Prostate gland (tissue), 2 donors: Measurements from ENCODE around the gene NAPA.

Experiments used
- CTCF ChIP-seq, 4 experiments: fragments of 200-600 bp in 2 of 4; fragments of 450-650 bp in 2 of 4; sonication (generic) in 2 of 4; IDR thresholded peaks; 1 replicate in 3 of 4; 2 replicates in 1 of 4; pipeline ENCODE4 v1.5.1; 2016 to 2019; ENCODE audit warnings: antibody characterized with exemption in 4 of 4, mild to moderate bottlenecking in 2 of 4, moderate library complexity in 2 of 4
- POLR2A ChIP-seq: fragments of 450-650 bp; IDR thresholded peaks from one replicate; pipeline ENCODE4 v1.6.1; 2016; ENCODE audit warnings: antibody characterized with exemption, mild to moderate bottlenecking

GRCh38 chr19:47507012-47507411 is 7.9 kb downstream of the NAPA start:
- TF ChIP-seq POLR2A = no peak
- TF ChIP-seq CTCF (IDR thresholded peaks at IDR 0.05) = no peak
